NB4 (cell line): Measurements from ENCODE around the gene MTARC1.

Source experiments
- CTCF ChIP-seq: IDR thresholded peaks from one replicate; pipeline ENCODE4 v1.5.1; 2012; ENCODE audit warnings: low read depth, low read length
- POLR2A ChIP-seq: IDR thresholded peaks from 2 replicates; pipeline ENCODE4 v1.6.1; 2011; ENCODE audit warnings: mild to moderate bottlenecking; ENCODE audit not compliant: insufficient read length; ENCODE audit errors: extremely low read depth

GRCh38 chr1:220824031-220824989 lies 37.6 kb downstream of the MTARC1 start:
- TF ChIP-seq POLR2A (no peak), CTCF (no peak)
